Right ventricle myocardium superior (tissue), 1 donor: ENCODE data around the gene AMDHD2. TPM values are rescaled to one million over a fixed set of nuclear protein-coding genes. Genes with fewer than 3 reads are reported as not detected.

Source experiments
- ATAC-seq: fragments of 200-7000 bp; cut with Tn5 transposase; one replicate; pipeline ENCODE4 v1.9.1; 2020; ENCODE audit warnings: mild to moderate bottlenecking; ENCODE audit not compliant: poor library complexity
- DNase-seq: peaks from one replicate; pipeline ENCODE4 v3.0.0-alpha.2; 2020
- intact Hi-C: fragments of 100-400 bp; cut with DNase I; formaldehyde crosslinking; loops from one replicate; pipeline ENCODE4 v1.11.2; 2022
- total RNA-seq: library from RNA; stranded (reverse); fragmentation: NEBNext Ultra II Directional; extraction: Animal tissue kit (Norgen Biotek cat#: 25700); gene quantifications from one replicate; pipeline ENCODE4 v1.2.1, GENCODE V29; 2021
- donor health status: DM: no; HTN: yes; CAD: no; lungs with severe emphysema.

Gene AMDHD2
- total RNA-seq, 1 donor from 2014 or later, result 13.4 TPM

DNA sequence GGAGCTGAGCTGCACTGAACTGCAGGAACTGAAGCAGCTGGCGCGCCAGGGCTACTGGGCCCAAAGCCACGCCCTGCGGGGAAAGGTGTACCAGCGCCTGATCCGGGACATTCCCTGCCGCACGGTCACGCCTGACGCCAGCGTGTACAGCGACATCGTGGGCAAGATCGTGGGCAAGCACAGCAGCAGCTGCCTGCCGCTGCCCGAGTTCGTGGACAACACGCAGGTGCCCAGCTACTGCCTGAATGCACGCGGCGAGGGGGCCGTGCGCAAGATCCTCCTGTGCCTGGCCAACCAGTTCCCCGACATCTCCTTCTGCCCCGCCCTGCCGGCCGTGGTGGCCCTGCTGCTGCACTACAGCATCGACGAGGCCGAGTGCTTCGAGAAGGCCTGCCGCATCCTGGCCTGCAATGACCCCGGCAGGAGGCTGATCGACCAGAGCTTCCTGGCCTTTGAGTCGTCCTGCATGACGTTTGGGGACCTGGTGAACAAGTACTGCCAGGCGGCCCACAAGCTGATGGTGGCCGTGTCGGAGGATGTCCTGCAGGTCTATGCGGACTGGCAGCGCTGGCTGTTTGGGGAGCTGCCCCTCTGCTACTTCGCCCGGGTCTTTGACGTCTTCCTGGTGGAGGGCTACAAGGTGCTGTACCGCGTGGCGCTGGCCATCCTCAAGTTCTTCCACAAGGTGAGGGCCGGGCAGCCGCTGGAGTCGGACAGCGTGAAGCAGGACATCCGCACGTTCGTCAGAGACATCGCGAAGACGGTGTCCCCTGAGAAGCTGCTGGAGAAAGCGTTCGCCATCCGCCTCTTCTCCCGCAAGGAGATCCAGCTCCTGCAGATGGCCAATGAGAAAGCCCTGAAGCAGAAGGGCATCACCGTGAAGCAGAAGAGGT lies 23.7 kb upstream of the AMDHD2 start:
- DNase-seq (no peak), ATAC-seq (no peak)
- intact Hi-C loops, result no loop called here

DNA sequence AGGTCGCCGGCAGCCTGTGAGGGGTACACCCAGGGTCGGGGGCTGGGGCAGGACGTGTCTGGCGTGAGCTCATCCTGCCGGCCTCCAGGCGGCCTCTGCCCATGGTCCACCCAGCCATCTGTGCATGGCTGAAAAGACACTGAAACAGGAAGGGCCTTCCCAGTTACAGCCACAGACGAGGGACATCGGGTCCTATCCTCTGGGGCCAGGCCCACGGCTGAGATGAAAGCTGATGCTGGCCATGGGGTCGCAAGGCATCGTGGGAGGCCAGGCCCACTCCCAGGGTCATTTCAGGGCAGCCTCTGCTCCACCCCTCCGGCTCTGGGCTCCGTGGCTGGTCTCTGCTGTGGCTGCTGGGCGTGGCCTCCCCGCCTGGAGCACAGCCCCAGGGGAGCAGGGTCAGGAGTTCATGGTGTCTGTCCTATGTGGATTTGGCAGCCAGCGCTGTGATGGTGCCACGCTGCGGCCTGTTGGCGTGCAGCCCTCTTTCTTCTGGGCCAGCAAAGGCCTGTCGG lies 23.0 kb upstream of the AMDHD2 start:
- peak; percentile 91 for DNase-seq
- intact Hi-C loops, result no loop called here

DNA sequence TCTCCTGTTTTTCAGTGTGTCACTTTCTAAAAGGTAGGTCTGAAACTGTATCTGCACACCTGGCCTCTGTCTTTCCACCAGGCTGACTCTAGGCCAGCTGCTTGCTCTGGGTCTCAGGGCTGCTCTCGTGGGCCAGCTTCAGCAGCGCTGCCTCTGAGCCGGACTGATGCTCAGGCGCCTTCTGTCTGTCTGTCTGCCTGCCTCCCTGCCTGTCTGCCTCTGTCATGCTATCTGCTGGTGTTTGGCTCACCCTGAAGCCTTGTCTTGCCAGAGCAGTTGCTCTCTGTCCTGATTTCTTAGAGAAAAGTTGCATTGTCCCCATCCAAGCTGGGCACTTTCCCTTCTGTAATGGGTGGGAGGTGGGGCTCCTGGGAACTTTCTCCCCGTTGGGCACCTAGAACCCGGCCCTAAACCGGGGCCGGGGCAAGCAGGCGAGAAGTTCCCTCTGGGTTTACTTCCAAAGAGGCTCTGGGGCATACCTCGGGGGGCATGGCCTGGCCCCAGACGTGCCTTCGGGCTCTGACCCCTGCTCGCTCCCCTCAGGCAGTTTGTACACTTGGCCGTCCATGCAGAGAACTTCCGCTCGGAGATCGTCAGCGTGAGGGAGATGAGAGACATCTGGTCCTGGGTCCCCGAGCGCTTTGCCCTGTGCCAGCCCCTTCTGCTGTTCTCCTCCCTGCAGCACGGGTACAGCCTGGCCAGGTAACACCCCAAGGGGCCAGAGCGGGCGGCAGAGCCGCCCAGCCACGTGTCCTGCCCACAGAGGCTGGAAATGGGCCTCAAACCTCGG lies 22.3 kb upstream of the AMDHD2 start:
- ATAC-seq (peak; percentile 3), DNase-seq (no peak)
- intact Hi-C loops, result no loop called here

More for the DNA sequence above, 23.0 kb upstream of the AMDHD2 start:
- ATAC-seq, result peak; percentile 75

DNA sequence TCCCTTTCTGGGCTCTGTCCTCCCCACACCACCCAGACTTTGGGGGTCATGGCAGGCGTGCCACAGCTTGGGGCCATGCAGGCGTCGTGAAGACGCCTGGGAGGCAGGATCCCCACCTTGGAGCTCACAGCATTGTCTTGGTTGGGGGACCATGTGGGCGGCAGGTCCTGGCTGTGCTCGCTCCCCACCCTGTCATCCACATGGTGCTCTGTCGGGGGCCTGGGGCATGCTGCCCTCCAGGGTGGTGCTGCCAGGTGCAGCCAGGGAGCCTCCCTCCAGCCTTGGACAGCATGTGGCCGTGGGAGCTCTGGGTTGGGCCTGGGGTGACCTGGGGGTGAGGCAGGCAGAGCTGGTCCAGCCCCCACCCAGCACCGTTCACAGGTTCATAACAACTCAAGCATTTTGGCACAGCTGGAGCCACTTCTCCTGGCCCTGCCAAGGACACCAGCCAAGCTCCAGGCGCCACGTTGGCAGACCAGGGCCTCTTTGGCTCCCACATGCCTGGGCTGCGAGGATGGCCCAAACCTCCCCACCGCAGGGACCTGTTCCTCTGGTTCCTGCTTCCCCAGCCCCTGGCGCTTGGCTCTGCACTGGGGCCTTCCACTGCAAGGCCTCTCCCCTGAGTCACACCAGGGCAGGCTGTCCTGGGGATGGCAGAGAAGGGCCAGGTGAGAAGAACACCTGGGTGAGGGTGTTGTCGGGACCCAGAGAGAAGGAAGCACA lies 21.5 kb upstream of the AMDHD2 start:
- intact Hi-C loops, result no loop called here
- DNase-seq, result peak; percentile 78
- ATAC-seq, result peak; percentile 57

DNA sequence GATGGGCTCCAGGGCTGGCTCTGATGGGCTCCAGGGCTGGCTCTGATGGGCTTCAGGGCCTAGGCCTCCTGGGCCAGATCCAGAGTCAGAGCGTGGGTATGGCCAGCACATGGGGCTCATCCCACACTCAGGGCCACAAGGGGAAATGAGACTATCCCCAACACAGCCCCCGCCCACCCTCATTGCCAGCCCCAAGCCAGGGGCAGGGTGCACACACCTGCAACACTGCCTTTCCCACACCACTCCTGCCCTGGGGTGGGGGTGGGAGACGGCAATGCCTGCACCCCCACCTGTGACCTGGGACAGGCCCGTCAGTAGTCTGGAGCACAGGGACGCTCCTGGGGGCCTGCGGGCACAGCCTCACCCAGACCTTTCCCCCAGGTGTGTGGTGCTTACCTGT lies 20.7 kb upstream of the AMDHD2 start:
- ATAC-seq (no peak), DNase-seq (no peak)
- intact Hi-C loops, result no loop called here

DNA sequence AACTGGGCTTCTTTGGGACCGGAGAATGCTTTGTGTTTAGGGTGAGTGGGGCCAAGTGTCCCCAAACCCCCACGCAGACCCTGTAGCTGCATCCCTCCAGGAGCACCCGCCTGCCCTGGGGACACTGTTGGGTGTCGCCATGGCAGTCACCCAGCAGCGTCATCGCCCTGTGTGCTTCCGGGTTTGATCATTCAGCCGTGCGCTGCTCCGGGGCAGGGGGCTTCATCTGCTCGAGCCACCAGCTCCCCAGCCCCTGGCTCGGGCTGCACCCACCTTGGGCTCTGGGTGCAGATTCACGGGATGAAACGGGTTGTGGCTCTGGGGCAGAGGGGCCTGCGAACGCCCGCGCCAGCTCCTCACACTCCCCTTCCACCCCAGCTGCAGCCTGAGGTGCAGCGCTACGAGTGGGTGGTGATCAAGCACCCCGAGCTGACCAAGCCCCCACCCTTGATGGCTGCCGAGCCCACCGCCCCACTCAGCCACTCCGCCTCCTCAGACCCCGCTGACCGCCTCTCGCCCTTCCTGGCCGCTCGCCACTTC lies 20.2 kb upstream of the AMDHD2 start:
- intact Hi-C loops, result loop anchor here (5.0 kb wide), 1 partner anchor 158 kb away; the partner anchor contains the start of gene ABCA3
- ATAC-seq, result no peak
- DNase-seq, result no peak

DNA sequence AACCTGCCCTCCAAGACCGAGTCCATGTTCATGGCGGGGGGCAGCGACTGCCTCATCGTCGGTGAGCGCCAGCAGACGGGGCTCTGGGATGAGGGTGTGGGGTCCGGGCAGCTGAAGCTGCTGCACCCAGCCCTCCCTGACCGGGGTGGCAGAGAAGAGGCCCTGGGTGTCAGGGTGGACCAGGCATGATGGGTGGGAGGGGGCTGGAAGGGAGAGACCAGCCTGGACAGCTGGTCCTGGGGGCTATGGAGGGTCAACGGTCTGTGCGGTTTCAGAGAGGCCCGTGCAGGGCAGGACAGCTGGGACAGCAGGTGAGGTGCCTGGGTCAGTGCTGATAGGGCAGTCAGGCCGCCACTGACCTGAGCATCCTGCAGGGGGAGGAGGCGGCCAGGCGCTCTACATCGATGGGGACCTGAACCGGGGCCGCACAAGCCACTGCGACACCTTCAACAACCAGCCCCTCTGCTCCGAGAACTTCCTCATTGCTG lies 19.7 kb upstream of the AMDHD2 start:
- intact Hi-C loops, result loop anchor here (5.0 kb wide), 1 partner anchor 158 kb away; the partner anchor contains the start of gene ABCA3
- no peak for DNase-seq
- no peak for ATAC-seq

DNA sequence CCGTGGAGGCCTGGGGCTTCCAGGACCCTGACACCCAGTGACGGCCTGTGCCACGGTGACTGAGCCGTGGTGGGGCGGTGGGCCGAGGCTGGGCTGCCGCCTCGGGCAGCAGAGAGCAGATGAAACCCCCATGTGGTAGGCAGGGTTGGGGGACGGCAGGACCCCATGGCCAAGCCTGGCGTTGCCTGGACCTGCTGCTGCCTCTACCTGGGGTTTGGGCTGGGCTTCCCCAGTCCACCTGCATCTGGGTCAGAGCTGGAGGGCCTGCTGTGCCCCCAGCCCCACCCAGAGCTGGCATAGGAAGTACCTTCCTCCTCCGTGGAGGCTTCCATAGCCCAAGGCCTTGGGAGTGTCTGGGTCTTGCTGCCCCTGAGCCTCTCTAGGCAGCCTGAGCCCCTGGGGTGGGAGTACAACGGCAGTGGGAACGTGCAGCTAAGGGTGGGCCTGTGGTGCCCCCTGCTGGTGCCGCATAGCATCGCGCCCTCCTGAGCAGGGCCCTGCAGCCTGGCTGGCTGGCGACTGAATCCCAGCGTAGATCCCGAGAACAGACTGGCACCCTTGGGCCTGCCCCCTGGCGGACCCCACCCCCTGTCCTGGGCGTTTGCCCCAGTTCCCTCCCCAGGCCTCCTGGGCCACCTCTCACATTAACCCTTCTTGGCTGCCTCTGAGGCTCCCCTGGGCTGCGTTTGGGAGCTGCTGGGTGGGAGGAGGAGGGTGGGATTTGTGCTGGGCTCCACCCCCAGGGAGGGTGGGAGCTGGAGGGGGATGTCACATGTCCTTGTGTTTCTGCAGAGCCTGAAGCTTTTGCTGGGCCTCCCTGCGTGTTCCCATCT lies 19.0 kb upstream of the AMDHD2 start:
- ATAC-seq (peak; percentile 83), DNase-seq (peak; percentile 91)
- intact Hi-C loops, result loop anchor here (5.0 kb wide), 1 partner anchor 159 kb away; the partner anchor contains the start of gene ABCA3

DNA sequence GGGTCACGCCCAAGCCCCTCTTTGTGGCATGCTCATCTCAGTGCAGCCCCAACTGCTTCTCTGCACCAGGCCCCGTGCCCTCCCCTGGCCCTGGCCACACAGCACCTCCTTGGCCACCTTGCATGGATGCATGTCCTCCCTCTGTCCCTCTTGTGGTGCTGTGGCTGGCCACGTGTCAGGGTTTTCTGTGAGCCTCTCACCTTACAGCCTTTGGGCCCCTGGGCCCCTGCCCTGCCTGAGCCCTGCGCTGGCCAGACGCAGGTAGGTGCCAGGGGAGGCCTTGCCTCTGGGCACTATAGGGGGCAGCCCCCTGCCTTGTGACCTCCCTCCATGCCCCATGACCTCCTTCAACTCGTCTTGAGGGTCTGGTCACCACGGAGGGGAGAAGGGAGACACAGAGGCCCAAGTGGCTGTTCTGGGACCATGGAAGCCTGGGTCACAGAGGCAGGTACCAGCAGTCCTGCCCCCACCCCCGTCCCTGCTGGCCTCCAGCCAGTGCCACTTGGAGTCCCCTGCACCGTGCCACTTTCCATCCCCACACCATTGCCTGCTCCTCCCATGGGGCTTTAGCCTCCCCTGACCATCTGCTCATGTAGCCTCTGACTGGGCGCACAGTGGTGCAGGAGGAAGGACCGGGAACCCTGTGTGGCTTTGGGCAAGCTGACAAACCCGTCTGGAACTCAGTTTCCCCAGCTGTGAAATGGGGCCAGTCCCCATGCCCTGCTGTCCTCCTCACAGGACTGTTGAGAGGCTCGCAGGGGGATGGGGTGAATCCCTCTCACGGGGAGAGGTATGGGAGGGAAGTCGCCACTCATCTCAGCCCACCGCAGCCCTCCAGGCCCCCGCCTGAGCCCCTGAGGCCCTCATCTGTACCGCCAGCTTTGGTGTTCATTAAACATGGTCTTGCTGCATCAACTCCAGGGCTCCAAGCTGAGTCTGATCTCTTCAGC lies 17.9 kb upstream of the AMDHD2 start:
- ATAC-seq (no peak), DNase-seq (no peak)
- intact Hi-C loops, result loop anchor here (5.0 kb wide), 1 partner anchor 160 kb away; the partner anchor contains the start of gene ABCA3

DNA sequence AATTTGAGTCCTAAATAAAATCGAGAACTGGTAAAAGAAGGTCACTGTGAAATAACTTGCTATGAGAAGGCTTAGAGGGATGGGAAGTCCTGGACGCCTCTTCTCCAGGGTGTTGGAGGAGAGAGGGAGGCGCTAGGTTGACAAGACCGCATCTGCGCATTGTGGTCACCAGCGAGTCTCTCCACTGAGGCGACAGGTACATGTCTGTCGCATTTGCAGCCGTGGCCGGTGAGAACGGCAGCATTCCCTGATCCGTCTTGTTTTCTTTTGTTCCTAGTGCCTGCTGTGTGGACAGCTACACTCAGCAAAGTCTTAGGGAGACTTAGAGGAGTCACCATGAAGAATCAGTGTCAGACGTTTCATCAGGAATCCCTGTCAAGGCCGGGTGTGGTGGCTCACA lies 14.5 kb upstream of the AMDHD2 start:
- intact Hi-C loops, result no loop called here
- no peak for DNase-seq
- no peak for ATAC-seq

DNA sequence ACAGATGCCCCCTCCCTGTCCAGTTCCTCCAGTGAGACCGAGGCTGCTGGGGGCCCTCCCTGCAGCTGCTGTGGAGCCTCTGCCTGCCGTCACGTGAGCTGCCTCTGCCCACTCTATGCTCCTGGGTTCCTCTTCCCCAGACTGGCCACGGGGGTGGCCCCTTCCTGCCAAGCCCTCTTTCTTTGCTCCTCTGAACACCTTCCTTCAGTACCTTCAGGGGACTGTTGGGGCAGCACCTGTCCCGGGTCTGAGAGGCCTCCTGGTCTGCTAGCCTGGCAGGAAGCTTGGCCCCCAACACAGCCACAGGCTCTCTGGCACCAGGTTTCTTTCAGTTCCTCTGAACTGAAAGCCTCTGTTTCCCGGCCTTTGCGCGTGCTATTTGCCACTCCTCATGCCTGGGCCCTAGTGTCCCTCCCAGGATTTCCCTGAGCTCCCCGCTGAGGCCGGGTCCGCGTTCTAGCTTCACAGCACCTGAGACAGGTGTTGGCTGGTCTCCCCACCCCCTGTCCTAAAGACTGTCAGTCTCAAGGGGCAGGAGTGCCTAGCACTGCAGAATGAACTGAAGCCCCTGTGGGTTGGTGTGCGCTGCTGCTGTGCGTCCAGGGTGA lies 13.0 kb upstream of the AMDHD2 start:
- ATAC-seq (peak; percentile 53), DNase-seq (peak; percentile 66)
- intact Hi-C loops, result no loop called here

DNA sequence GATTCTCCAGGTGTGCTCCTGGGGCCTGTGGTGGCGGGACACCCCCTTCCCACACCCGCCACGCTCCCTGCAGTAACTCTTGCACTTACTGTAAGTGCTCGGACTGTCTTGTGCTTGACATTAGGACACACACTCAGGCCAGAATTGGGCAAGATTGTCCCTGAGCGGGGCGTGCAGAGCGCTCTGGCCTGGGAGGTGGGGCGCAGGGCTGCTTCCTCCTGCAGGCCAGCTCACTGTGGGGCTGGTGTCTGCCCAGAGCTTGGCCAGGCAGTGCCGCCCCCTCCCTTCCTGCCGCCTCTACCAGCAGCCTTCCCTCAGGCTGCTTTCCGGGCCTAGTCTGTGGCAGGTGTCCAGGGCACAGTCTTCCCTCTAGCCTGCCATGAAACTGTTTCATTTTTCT lies 12.5 kb upstream of the AMDHD2 start:
- ATAC-seq, result peak; percentile 46
- intact Hi-C loops, result no loop called here
- DNase-seq, result peak; percentile 83

DNA sequence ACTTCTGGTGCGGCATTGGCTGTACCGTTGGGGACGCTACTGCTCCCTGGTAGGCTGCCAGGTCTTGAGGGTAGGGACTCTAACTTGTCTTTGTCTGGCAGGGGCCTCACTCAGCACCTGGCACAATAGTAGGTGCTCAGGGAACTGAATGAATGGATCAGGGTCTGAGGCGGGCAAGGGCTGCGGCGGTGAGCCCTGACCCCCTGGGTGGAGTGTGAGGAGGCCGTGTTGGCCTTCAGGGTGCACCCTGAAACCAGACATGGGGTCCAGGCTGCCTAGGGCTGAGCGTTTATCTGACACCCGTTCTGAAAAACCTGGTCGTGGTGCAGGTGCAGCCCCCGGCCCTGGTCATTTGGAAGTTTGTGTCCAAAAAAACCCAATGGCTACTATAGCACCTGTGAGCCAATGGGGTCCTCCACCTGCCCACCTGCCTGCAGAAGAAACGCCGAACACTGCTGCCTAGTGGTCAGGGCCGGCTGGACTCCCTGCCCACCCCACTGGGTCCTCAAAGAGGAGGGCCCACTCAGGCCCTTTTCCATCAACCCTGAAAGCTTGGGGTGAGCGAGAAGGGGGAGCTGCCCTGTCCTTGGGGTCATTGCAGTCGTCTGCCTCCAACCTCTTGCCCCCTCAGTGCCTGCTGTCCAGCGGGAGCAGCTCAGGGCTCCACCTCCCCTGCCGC lies 11.3 kb upstream of the AMDHD2 start:
- ATAC-seq (no peak), DNase-seq (no peak)
- intact Hi-C loops, result no loop called here

DNA sequence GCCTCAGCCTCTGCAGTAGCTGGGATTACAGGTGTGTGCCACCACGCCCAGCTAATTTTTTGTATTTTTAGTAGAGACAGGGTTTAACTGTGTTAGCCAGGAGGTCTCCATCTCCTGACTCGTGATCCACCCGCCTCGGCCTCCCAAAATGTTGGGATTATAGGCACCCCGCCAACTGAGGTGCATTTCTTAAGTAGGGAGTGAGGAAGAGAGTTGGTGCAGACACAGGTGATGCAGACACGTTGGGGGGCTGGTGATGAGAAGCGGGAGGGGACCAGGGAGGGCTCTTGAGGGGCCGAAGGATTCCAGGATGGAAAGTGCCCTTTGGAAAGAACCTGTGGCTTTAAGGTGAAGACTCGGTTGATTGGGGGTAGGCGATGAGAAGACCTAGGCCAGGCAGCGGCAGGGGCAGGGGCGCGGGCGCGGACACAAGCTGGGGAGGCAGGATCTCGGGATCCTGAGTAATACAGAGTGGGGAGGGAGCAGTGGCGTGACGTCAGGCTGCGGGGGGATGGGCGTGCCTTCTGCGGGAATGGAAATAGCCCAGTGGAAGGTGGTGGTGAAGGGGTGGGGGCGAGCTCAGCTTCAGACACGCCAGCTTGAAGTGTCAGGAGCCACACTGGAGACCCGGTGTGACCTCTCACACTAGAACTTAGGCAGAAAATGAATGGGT lies 8.9 kb upstream of the AMDHD2 start:
- DNase-seq (peak; percentile 80), ATAC-seq (no peak)
- intact Hi-C loops, result no loop called here
